Stimulated activated naive B cell treated with anti-CD40 and anti-IgM and Interleukin-4, amounts not matched to agents 10 μg/mL and 1 μg/mL and 100 μg/mL, for 72 hours (primary cell): ENCODE measurements around the gene TAS2R13.

Experiments
- ATAC-seq, 2 donors: fragments of 150-1000 bp; cut with Tn5 transposase; replicated peaks; 2 replicates each; pipeline ENCODE4 v1.10.0; 2021; ENCODE audit warnings: moderate library complexity in 1 of 2
- DNase-seq: peaks from one replicate; pipeline ENCODE4 v3.0.0; 2021
- H3K27ac Mint-ChIP-seq: one replicate; pipeline ENCODE4 v1.8.0; 2022; ENCODE audit warnings: mild to moderate bottlenecking, mixed read lengths
- H3K27me3 Mint-ChIP-seq, 2 donors: one replicate each; pipeline ENCODE4 v1.8.0; 2022; ENCODE audit warnings: mixed read lengths in 2 of 2
- H3K36me3 Mint-ChIP-seq, 2 donors: one replicate each; pipeline ENCODE4 v1.8.0; 2022; ENCODE audit warnings: mixed read lengths in 2 of 2, mild to moderate bottlenecking in 1 of 2
- H3K4me1 Mint-ChIP-seq, 2 donors: one replicate each; pipeline ENCODE4 v1.8.0; 2022; ENCODE audit warnings: mixed read lengths in 2 of 2, mild to moderate bottlenecking in 1 of 2
- H3K4me3 Mint-ChIP-seq, 2 donors: one replicate each; pipeline ENCODE4 v1.8.0; 2022; ENCODE audit warnings: mild to moderate bottlenecking in 2 of 2, mixed read lengths in 2 of 2, moderate library complexity in 1 of 2
- H3K9me3 Mint-ChIP-seq, 2 donors: one replicate each; pipeline ENCODE4 v1.8.0; 2022; ENCODE audit warnings: mixed read lengths in 2 of 2, mild to moderate bottlenecking in 1 of 2

TAS2R13 gene

DNA sequence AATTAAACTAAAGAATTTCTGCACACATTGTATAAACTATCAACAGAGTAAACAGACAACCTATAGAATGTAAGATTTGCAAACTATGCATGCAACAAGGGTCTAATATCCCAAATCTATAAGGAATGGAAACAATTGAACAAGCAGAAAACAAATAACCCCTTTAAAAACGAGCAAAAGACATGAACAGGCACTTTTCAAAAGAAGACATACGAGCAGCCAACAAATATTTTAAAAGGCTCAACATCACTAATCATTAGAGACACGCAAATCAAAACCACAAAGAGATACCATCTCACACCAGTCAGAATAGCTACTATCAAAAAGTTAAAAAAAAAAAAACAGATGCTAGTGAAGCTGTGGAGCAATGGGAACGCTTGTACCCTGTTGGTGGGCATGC, 4.7 kb downstream of the TAS2R13 start:
- no peak overlapping the region for H3K27ac Mint-ChIP-seq
- H3K27me3 Mint-ChIP-seq, result no peaks in the 10 kb centered on the region
- DNase-seq (no peak), ATAC-seq (no peak)
- H3K36me3 Mint-ChIP-seq, result peaks cover 36 to 61% of the 10 kb centered on the region in 2 donors
- no peaks in the 10 kb centered on the region for H3K4me1 Mint-ChIP-seq
- peaks cover 14 to 16% of the 10 kb centered on the region in 2 donors for H3K9me3 Mint-ChIP-seq
- H3K4me3 Mint-ChIP-seq, result no peak overlapping the region

DNA sequence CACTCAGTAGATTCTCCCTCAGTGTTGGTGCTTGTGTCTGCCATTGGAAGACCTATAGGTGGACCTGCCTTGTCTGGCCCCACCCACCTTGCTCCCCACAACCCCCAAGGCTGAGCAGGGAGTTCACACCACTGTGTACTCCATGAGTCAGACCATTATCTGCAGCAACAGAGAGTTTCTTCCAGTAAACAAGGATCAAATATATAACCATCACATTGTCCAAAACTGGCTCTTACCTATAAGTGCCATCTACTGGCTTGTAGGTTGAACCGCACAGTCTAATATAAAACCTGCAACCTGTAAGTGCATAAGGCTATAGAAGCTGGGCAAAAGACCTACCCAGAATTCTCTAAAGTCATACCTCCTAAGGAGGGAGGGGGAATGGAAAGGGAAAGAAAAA, 7.9 kb downstream of the TAS2R13 start:
- no peaks in the 10 kb centered on the region for H3K27me3 Mint-ChIP-seq
- H3K4me1 Mint-ChIP-seq, result peaks cover 0 to 2% of the 10 kb centered on the region in 2 donors
- peaks cover 38 to 61% of the 10 kb centered on the region in 2 donors for H3K36me3 Mint-ChIP-seq
- DNase-seq (no peak), ATAC-seq (no peak)
- H3K4me3 Mint-ChIP-seq, result no peak overlapping the region
- peaks cover 18 to 24% of the 10 kb centered on the region in 2 donors for H3K9me3 Mint-ChIP-seq
- H3K27ac Mint-ChIP-seq, result no peak overlapping the region

DNA sequence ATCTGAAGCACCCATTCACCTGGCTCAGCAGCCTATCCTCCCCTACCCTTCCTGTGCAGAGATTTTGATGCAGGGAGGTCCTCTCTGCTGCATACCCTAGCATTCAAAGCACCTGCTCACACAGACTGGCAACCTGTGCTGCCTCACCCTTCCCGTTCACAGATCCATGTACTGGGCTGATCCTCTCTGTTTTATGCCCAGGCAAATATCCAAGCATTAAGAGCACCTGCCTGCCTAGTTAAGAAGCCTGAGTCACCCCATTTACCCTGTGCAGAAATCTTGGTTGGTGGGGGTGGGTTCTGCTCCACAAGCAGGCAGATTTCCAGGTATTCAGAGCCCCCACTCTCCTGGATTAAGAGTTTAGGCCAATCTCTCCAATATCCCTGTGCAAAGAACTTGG, 8.4 kb downstream of the TAS2R13 start:
- no peak for DNase-seq

DNA sequence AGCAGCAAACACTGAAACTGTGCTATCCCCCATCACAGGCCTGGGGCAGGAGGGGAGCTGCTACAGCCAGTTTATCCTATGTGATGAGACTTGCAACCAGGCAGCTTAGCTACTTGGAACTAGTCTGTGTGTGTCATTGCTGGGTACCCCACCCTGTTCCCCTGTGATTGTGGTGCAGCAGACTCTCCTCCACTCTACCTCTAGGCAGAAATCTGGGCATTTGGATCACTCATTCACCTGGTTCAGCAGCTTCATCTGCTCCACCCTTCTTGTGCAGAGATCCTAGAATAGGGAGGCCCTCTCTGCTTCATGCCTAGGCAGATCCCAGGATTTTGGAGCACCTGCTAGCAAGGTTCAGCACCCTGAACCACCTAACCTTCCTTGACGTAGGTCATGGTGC, 8.8 kb downstream of the TAS2R13 start:
- no peak overlapping the region for H3K4me3 Mint-ChIP-seq
- peaks cover 18 to 24% of the 10 kb centered on the region in 2 donors for H3K9me3 Mint-ChIP-seq
- ATAC-seq (no peak), DNase-seq (no peak)
- H3K4me1 Mint-ChIP-seq, result peaks cover 0 to 2% of the 10 kb centered on the region in 2 donors
- no peaks in the 10 kb centered on the region for H3K27me3 Mint-ChIP-seq
- no peak overlapping the region for H3K27ac Mint-ChIP-seq
- H3K36me3 Mint-ChIP-seq, result peaks cover 35 to 56% of the 10 kb centered on the region in 2 donors

More for the DNA sequence above, 8.4 kb downstream of the TAS2R13 start:
- peaks cover 38 to 60% of the 10 kb centered on the region in 2 donors for H3K36me3 Mint-ChIP-seq
- no peaks in the 10 kb centered on the region for H3K27me3 Mint-ChIP-seq
- H3K27ac Mint-ChIP-seq, result no peak overlapping the region
- H3K9me3 Mint-ChIP-seq, result peaks cover 18 to 24% of the 10 kb centered on the region in 2 donors
- peaks cover 0 to 2% of the 10 kb centered on the region in 2 donors for H3K4me1 Mint-ChIP-seq
- H3K4me3 Mint-ChIP-seq, result no peak overlapping the region
- ATAC-seq, result no peak

DNA sequence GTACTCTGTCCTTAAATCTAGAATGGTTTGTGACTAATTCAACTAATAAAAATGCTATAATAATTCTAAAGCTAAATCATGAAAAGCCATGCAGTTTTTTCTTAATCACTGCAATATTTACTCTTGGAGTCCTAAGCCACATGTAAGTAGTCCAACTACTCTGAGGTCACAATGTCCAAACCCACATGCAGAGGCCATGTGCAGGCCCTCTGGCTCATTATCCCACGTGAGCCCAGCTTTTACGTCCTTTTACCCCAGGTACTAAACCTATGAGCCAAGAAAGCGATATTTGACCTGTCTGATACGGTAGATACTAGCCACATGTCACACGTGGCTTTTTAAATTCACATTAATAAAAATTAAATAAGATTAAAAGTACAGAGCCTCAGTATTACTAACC, 12.5 kb downstream of the TAS2R13 start:
- H3K4me3 Mint-ChIP-seq, result no peak overlapping the region
- no peak for ATAC-seq

DNA sequence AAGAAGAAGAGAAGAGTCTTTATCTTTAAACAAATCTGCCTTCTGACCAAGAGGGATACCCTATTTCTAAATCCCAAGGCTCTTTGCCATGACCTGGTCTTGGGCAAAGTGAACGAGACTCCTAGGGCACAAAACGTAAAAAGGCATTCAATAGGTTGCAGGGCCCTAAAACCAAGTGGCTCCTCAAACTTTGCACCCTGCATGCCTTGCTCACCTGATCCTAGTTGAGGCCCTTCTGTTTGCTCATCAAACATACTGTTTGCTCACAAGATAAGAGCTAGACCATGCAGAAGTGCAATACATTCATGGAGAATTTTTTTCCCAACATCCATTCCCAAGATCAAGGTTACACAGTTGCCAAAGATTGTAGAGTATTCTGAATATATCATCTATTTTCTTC, 17.4 kb downstream of the TAS2R13 start:
- Mint-ChIP-seq H3K36me3 (peaks cover 14 to 19% of the 10 kb centered on the region in 2 donors), H3K4me1 (no peaks in the 10 kb centered on the region), H3K27me3 (no peaks in the 10 kb centered on the region), H3K27ac (no peak overlapping the region), H3K9me3 (peaks cover 0 to 4% of the 10 kb centered on the region in 2 donors), H3K4me3 (no peak overlapping the region)
- no peak for DNase-seq
- no peak for ATAC-seq

More for the DNA sequence above, 12.5 kb downstream of the TAS2R13 start:
- peaks cover 0 to 2% of the 10 kb centered on the region in 2 donors for H3K4me1 Mint-ChIP-seq
- peaks cover 25 to 35% of the 10 kb centered on the region in 2 donors for H3K36me3 Mint-ChIP-seq
- DNase-seq, result no peak
- no peaks in the 10 kb centered on the region for H3K27me3 Mint-ChIP-seq
- no peak overlapping the region for H3K27ac Mint-ChIP-seq
- peaks cover 6 to 8% of the 10 kb centered on the region in 2 donors for H3K9me3 Mint-ChIP-seq

DNA sequence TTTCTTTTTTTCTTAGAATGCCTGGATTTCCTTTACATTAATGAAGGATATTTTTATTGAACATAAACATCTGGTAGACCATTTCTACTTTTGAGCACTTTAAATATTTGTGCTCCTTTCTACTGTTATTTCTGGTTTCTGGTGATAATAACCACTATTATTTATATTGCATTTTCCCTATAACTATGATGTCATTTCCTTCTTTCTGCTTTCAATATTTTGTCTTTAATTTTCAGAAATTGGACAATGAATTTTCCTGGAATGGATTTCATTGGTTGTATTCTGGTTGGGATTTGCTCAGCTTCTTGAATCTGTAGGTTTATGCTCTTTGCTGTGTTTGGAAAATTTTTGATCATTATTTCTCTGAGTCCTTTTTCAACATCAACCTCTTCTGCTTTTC, 20.1 kb downstream of the TAS2R13 start:
- Mint-ChIP-seq H3K4me1 (no peaks in the 10 kb centered on the region), H3K27me3 (no peaks in the 10 kb centered on the region), H3K4me3 (no peak overlapping the region), H3K27ac (no peak overlapping the region), H3K36me3 (peaks cover 14 to 21% of the 10 kb centered on the region in 2 donors), H3K9me3 (peaks cover 0 to 4% of the 10 kb centered on the region in 2 donors)
- ATAC-seq (no peak), DNase-seq (no peak)

DNA sequence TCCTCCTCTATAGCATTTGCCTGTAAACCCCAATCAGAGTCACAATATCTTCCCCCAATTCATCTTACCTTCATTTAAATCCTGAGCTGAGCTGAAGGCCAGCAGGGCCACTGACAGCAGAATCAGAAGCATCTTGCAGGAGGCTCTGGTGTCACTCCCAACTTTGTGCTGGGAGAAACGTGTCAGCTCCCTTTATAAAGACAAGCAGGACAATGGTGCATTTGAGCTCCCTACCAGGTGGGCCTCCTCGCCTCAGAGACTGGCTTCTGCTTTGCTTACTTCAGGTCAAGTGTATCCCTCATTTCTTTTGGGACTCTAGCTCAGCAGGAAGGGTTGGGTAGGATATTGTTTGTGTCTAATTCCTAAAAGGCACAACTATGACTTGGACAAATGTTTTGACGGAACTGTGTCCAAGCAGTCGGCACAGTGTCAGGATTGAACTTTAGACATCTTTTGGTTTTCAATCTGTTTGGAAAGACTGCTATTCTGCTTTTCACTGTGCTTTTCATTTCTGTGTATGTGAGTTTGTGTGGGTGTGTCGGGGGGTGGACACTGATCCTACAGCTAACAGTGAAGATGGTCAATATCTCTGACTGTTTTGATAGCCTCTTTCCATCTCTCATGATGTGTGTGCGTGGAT, 25.2 kb downstream of the TAS2R13 start, which contains the start of gene PRH1:
Gene PRH1 (minus strand): TSS at position 170 of the 640 bp plus-strand sequence. CDS start 38 bp downstream, at position 132.
- Mint-ChIP-seq H3K4me1 (no peaks in the 10 kb centered on the region), H3K36me3 (peaks cover 22 to 29% of the 10 kb centered on the region in 2 donors), H3K27me3 (no peaks in the 10 kb centered on the region), H3K9me3 (peaks cover 0 to 2% of the 10 kb centered on the region in 2 donors), H3K4me3 (no peak within 1 kb of the TSS), H3K27ac (no peak within 1 kb of the TSS)
- no peak for ATAC-seq
- no peak for DNase-seq

- peaks cover 7 to 12% of the 10 kb centered on the region in 2 donors for H3K9me3 Mint-ChIP-seq
- H3K4me1 Mint-ChIP-seq, result no peaks in the 10 kb centered on the region
- no peaks in the 10 kb centered on the region for H3K27me3 Mint-ChIP-seq
- peaks cover 36 to 41% of the 10 kb centered on the region in 2 donors for H3K36me3 Mint-ChIP-seq
- DNase-seq (no peak), ATAC-seq (no peak)
- H3K4me3 Mint-ChIP-seq, result no peak overlapping the region
- no peak overlapping the region for H3K27ac Mint-ChIP-seq
Measured at GRCh38 chr12:10873378-10873777, 36.0 kb downstream of the TAS2R13 start.

- H3K36me3 Mint-ChIP-seq, result peaks cover 24 to 33% of the 10 kb centered on the region in 2 donors
- H3K27ac Mint-ChIP-seq, result no peak overlapping the region
- no peaks in the 10 kb centered on the region for H3K4me1 Mint-ChIP-seq
- no peaks in the 10 kb centered on the region for H3K27me3 Mint-ChIP-seq
- ATAC-seq, result no peak
- no peak overlapping the region for H3K4me3 Mint-ChIP-seq
- peaks cover 6 to 14% of the 10 kb centered on the region in 2 donors for H3K9me3 Mint-ChIP-seq
- no peak for DNase-seq
Measured at GRCh38 chr12:10867381-10867780, 42.0 kb downstream of the TAS2R13 start.

DNA sequence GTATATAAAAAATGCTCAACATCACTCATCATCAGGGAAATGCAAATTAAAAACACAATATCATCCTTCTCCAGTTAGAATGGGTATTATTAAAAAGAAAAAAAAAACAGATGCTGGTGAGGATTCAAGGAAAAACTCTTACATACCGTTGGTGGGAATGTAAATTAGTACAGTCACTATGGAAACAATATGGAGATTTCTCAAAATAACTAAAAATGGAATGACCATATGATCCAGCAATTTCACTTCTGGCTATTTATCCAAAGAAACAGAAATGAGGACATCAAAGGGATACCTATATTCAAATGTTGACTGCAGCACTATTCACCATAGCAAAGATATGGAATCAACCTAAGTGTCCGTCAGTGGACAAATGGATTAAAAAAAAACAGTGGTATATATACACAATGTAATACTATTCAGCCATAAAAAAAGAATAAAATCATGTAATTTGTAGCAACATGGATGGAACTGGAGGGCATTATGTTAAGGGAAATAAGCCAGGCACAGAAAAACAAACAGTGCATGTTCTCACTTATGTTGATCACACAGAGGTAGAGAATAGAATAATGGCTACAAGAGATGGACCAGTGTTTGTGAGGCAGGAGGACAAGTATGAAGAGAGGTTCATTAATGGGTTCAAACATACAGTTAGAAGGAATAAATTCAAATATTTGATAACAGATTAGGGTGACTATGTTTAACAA, 45.7 kb downstream of the TAS2R13 start:
- Mint-ChIP-seq H3K4me3 (no peak overlapping the region), H3K27me3 (no peaks in the 10 kb centered on the region), H3K27ac (no peak overlapping the region), H3K36me3 (peaks cover 46 to 64% of the 10 kb centered on the region in 2 donors), H3K9me3 (peaks cover 23 to 40% of the 10 kb centered on the region in 2 donors), H3K4me1 (no peaks in the 10 kb centered on the region)
- DNase-seq, result no peak
- no peak for ATAC-seq

GRCh38 chr12:10861366-10861765, 48.0 kb downstream of the TAS2R13 start:
- Mint-ChIP-seq H3K27me3 (no peaks in the 10 kb centered on the region), H3K27ac (no peak overlapping the region), H3K4me1 (no peaks in the 10 kb centered on the region), H3K4me3 (no peak overlapping the region), H3K36me3 (peaks cover 66 to 72% of the 10 kb centered on the region in 2 donors), H3K9me3 (peaks cover 37 to 62% of the 10 kb centered on the region in 2 donors)
- DNase-seq (no peak), ATAC-seq (no peak)
